Liver (tissue), 9 donors: Measurements from ENCODE around the gene PHF2. TPM values are rescaled to one million over a fixed set of nuclear protein-coding genes. Genes with fewer than 3 reads are reported as not detected.

Experiments
- DNase-seq: peaks from one replicate; pipeline ENCODE4 v3.0.0-alpha.2; 2017; ENCODE audit warnings: low spot score
- H3K27ac ChIP-seq, 2 donors: one replicate each; pipeline ENCODE4 v1.7.0; 2013; ENCODE audit warnings: inconsistent platforms in 2 of 2, low read length in 2 of 2, control low read depth in 1 of 2, low read depth in 1 of 2, mild to moderate bottlenecking in 1 of 2
- H3K27me3 ChIP-seq, 4 donors: one replicate each; pipeline versions ENCODE4 v1.6.1 to v1.7.0; 2013; ENCODE audit warnings: low read length in 3 of 4, inconsistent platforms in 1 of 4, mild to moderate bottlenecking in 1 of 4, moderate library complexity in 1 of 4; ENCODE audit not compliant: control insufficient read depth in 4 of 4, insufficient read depth in 4 of 4
- H3K36me3 ChIP-seq, 4 donors: one replicate each; pipeline versions ENCODE4 v1.6.1 to v1.7.0; 2013; ENCODE audit warnings: low read length in 3 of 4, mild to moderate bottlenecking in 3 of 4, low read depth in 1 of 4, moderate library complexity in 1 of 4; ENCODE audit not compliant: control insufficient read depth in 4 of 4, insufficient read depth in 3 of 4
- H3K4me1 ChIP-seq, 4 donors: one replicate each; pipeline versions ENCODE4 v1.6.1 to v1.7.0; 2013; ENCODE audit warnings: low read length in 3 of 4, mild to moderate bottlenecking in 3 of 4, moderate library complexity in 1 of 4; ENCODE audit not compliant: control insufficient read depth in 4 of 4, insufficient read depth in 4 of 4
- H3K4me3 ChIP-seq, 3 donors: one replicate each; pipeline versions ENCODE4 v1.6.1 to v1.7.0; 2013; ENCODE audit warnings: low read length in 3 of 3, control low read depth in 1 of 3, low read depth in 1 of 3, mild to moderate bottlenecking in 1 of 3
- H3K9ac ChIP-seq, 2 donors: one replicate each; pipeline ENCODE4 v1.7.0; 2013; ENCODE audit warnings: low read length in 2 of 2, mild to moderate bottlenecking in 2 of 2, moderate library complexity in 2 of 2, control low read depth in 1 of 2, low read depth in 1 of 2
- H3K9me3 ChIP-seq, 4 donors: one replicate each; pipeline versions ENCODE4 v1.6.1 to v1.7.0; 2013; ENCODE audit warnings: low read length in 3 of 4; ENCODE audit not compliant: control insufficient read depth in 4 of 4
- EGR1 ChIP-seq, 2 donors: IDR thresholded peaks; 2 replicates each; pipeline ENCODE4 v1.6.1; 2016 to 2018; ENCODE audit warnings: antibody characterized with exemption in 2 of 2, low read depth in 2 of 2
- FOXA1 ChIP-seq: IDR thresholded peaks from 2 replicates; pipeline ENCODE4 v1.6.1; 2016; ENCODE audit warnings: antibody characterized with exemption
- FOXA2 ChIP-seq: IDR thresholded peaks from 2 replicates; pipeline ENCODE4 v1.6.1; 2016; ENCODE audit warnings: antibody characterized with exemption
- GABPA ChIP-seq, 2 donors: IDR thresholded peaks in 1 of 2; conservative IDR thresholded peaks in 1 of 2; 2 replicates each; pipeline ENCODE4 v1.6.1; 2016; ENCODE audit warnings: antibody characterized with exemption in 2 of 2, mild to moderate bottlenecking in 1 of 2, moderate library complexity in 1 of 2
- HNF4A ChIP-seq, 2 donors: conservative IDR thresholded peaks; 2 replicates each; pipeline ENCODE4 v1.6.1; 2016; ENCODE audit warnings: antibody characterized with exemption in 2 of 2, mild to moderate bottlenecking in 2 of 2
- HNF4G ChIP-seq: IDR thresholded peaks from 2 replicates; pipeline ENCODE4 v1.6.1; 2016; ENCODE audit warnings: antibody characterized with exemption
- JUND ChIP-seq, 2 donors: IDR thresholded peaks; 2 replicates each; pipeline ENCODE4 v1.6.1; 2016; ENCODE audit warnings: antibody characterized with exemption in 2 of 2
- MAX ChIP-seq: IDR thresholded peaks from 2 replicates; pipeline ENCODE4 v1.6.1; 2016; ENCODE audit warnings: antibody characterized with exemption
- RAD21 ChIP-seq, 2 donors: IDR thresholded peaks; 2 replicates each; pipeline ENCODE4 v1.6.1; 2016; ENCODE audit warnings: antibody characterized with exemption in 2 of 2, mild to moderate bottlenecking in 2 of 2
- RXRA ChIP-seq, 2 donors: IDR thresholded peaks; 2 replicates each; pipeline ENCODE4 v1.6.1; 2017 to 2018; ENCODE audit warnings: antibody characterized with exemption in 2 of 2, mild to moderate bottlenecking in 1 of 2
- SP1 ChIP-seq: IDR thresholded peaks from 2 replicates; pipeline ENCODE4 v1.6.1; 2018; ENCODE audit warnings: antibody characterized with exemption, mild to moderate bottlenecking
- TAF1 ChIP-seq: conservative IDR thresholded peaks from 2 replicates; pipeline ENCODE4 v1.6.1; 2016; ENCODE audit warnings: antibody characterized with exemption, mild to moderate bottlenecking
- WGBS: extraction: QIAGEN DNeasy Blood & Tissue Kit; methylation state at CpG from one replicate; pipeline ENCODE4 v1.1.7; 2013; 5-methylcytosine and 5-hydroxymethylcytosine counted together
- polyA plus RNA-seq, 2 donors: library from polyadenylated mRNA; stranded (reverse) in 1 of 2; unstranded in 1 of 2; fragments of 200-250 nt in 1 of 2; fragments of >200 nt in 1 of 2; fragmentation: Nextera tagmentation in 1 of 2; extraction: Ambion mirVana in 1 of 2; gene quantifications; one replicate each; pipeline versions ENCODE4 v1.2.1 to v1.2.3, GENCODE V29; 2013 to 2015
- total RNA-seq, 2 donors: library from RNA; depleted of rRNA; stranded (reverse); fragments of >200 nt; gene quantifications; one replicate each; pipeline ENCODE4 v1.2.3, GENCODE V29; 2014
- TF ChIP-seq, protein P1 (sequence below): IDR thresholded peaks from 2 replicates; pipeline ENCODE4 v1.6.1; 2016; ENCODE audit warnings: antibody characterized with exemption, mild to moderate bottlenecking
- TF ChIP-seq, protein P2 (sequence below): IDR thresholded peaks from 2 replicates; pipeline ENCODE4 v1.6.1; 2016; ENCODE audit warnings: antibody characterized with exemption
- TF ChIP-seq, protein P3 (sequence below): IDR thresholded peaks from 2 replicates; pipeline ENCODE4 v1.6.1; 2016; ENCODE audit warnings: antibody characterized with exemption
- TF ChIP-seq, protein P4 (sequence below): fragments of 150-350 bp; IDR thresholded peaks from 2 replicates; pipeline ENCODE4 v1.5.1; 2017; ENCODE audit warnings: improper control_type of control experiment, low read depth, low read length; ENCODE audit not compliant: missing input control
- donor health status: healthy.
- donor health status: healthy.
- donor health status: healthy.
- donor health status: healthy.
- donor health status: healthy.

Gene PHF2
- total and polyA plus RNA-seq, 4 donors, result 2.3 to 8.6 (median 6.7) TPM

DNA sequence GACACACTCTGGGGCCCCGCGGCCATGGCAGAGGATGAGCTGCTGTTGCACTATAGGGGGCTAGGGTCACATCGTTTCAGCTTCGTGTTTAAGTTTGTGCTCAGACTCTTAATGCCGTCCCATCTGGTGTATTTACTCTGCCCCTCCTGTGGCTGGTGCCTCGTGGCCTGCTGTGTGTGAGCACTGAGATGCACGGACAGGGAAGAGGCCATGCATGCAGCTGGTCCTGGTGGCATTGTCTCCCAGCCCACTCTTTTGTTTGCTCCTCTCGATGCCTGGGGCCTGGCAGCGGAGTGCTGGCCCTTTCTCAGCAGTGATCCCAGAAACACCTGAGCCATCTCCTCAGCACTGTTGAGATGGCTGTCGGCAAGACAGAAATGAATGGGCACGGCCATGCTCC, 30.0 kb upstream of the PHF2 start:
- 95% methylated on average over 11 of the region's 11 CpGs for WGBS
- no peaks in the 10 kb centered on the region for H3K9me3 ChIP-seq
- peaks cover 10 to 31% (median 29%) of the 10 kb centered on the region in 4 donors for H3K36me3 ChIP-seq
- no peaks in the 10 kb centered on the region for H3K4me1 ChIP-seq
- no peak overlapping the region for H3K9ac ChIP-seq
- DNase-seq, result no peak
- TF ChIP-seq HNF4G (no peak), EGR1 (IDR thresholded peaks at IDR 0.05; ENCODE audit: low read depth in 2 of 2) (no peak), TAF1 (no peak), RAD21 (IDR thresholded peaks at IDR 0.05) (no peak), RXRA (IDR thresholded peaks at IDR 0.05) (no peak), FOXA1 (no peak), SP1 (no peak), JUND (IDR thresholded peaks at IDR 0.05) (no peak), FOXA2 (no peak), MAX (no peak), GABPA (IDR thresholded peaks at IDR 0.05 in 1 of 2, conservative IDR thresholded peaks at IDR 0.05 in 1 of 2) (no peak)
- TF ChIP-seq, protein P1, sequence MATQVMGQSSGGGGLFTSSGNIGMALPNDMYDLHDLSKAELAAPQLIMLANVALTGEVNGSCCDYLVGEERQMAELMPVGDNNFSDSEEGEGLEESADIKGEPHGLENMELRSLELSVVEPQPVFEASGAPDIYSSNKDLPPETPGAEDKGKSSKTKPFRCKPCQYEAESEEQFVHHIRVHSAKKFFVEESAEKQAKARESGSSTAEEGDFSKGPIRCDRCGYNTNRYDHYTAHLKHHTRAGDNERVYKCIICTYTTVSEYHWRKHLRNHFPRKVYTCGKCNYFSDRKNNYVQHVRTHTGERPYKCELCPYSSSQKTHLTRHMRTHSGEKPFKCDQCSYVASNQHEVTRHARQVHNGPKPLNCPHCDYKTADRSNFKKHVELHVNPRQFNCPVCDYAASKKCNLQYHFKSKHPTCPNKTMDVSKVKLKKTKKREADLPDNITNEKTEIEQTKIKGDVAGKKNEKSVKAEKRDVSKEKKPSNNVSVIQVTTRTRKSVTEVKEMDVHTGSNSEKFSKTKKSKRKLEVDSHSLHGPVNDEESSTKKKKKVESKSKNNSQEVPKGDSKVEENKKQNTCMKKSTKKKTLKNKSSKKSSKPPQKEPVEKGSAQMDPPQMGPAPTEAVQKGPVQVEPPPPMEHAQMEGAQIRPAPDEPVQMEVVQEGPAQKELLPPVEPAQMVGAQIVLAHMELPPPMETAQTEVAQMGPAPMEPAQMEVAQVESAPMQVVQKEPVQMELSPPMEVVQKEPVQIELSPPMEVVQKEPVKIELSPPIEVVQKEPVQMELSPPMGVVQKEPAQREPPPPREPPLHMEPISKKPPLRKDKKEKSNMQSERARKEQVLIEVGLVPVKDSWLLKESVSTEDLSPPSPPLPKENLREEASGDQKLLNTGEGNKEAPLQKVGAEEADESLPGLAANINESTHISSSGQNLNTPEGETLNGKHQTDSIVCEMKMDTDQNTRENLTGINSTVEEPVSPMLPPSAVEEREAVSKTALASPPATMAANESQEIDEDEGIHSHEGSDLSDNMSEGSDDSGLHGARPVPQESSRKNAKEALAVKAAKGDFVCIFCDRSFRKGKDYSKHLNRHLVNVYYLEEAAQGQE, result no peak
- TF ChIP-seq, protein P2, sequence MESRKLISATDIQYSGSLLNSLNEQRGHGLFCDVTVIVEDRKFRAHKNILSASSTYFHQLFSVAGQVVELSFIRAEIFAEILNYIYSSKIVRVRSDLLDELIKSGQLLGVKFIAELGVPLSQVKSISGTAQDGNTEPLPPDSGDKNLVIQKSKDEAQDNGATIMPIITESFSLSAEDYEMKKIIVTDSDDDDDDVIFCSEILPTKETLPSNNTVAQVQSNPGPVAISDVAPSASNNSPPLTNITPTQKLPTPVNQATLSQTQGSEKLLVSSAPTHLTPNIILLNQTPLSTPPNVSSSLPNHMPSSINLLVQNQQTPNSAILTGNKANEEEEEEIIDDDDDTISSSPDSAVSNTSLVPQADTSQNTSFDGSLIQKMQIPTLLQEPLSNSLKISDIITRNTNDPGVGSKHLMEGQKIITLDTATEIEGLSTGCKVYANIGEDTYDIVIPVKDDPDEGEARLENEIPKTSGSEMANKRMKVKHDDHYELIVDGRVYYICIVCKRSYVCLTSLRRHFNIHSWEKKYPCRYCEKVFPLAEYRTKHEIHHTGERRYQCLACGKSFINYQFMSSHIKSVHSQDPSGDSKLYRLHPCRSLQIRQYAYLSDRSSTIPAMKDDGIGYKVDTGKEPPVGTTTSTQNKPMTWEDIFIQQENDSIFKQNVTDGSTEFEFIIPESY, result no peak
- TF ChIP-seq, protein P3, sequence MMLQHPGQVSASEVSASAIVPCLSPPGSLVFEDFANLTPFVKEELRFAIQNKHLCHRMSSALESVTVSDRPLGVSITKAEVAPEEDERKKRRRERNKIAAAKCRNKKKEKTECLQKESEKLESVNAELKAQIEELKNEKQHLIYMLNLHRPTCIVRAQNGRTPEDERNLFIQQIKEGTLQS, result no peak
- TF ChIP-seq, protein P4, sequence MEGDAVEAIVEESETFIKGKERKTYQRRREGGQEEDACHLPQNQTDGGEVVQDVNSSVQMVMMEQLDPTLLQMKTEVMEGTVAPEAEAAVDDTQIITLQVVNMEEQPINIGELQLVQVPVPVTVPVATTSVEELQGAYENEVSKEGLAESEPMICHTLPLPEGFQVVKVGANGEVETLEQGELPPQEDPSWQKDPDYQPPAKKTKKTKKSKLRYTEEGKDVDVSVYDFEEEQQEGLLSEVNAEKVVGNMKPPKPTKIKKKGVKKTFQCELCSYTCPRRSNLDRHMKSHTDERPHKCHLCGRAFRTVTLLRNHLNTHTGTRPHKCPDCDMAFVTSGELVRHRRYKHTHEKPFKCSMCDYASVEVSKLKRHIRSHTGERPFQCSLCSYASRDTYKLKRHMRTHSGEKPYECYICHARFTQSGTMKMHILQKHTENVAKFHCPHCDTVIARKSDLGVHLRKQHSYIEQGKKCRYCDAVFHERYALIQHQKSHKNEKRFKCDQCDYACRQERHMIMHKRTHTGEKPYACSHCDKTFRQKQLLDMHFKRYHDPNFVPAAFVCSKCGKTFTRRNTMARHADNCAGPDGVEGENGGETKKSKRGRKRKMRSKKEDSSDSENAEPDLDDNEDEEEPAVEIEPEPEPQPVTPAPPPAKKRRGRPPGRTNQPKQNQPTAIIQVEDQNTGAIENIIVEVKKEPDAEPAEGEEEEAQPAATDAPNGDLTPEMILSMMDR, result no peak
- no peak overlapping the region for H3K4me3 ChIP-seq
- H3K27ac ChIP-seq, result no peak overlapping the region
- no peaks in the 10 kb centered on the region for H3K27me3 ChIP-seq

DNA sequence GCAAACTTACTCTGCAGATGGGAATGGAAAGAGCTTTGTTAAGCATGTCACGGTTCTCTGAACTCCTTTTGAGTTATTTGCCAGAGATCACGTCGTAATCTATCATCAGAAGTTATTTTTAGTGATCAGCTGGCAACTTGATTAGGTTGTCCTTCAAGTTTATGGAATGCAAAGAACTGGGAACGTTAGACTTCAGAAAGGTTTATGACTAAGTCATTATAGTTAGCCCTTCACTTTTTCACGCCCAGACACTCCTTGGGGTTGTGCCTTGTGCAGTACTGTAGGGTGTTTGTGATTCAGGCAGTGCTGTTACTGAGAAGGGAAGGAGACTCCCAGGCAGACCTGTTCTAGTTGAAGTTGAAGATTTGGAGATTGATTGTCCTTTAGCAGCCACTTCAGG, 26.8 kb upstream of the PHF2 start:
- H3K4me3 ChIP-seq, result no peak overlapping the region
- no peak for TF ChIP-seq FOXA2
- no peak for TF ChIP-seq RAD21 (IDR thresholded peaks at IDR 0.05)
- TF ChIP-seq, protein P4, result no peak
- TF ChIP-seq HNF4A (conservative IDR thresholded peaks at IDR 0.05), result no peak
- TF ChIP-seq TAF1, result no peak
- TF ChIP-seq, protein P3, result no peak
- TF ChIP-seq, protein P2, result no peak
- no peak overlapping the region for H3K9ac ChIP-seq
- no peaks in the 10 kb centered on the region for H3K27me3 ChIP-seq
- WGBS, result 79% methylated on average over 5 of the region's 5 CpGs
- no peak for DNase-seq
- no peak overlapping the region for H3K27ac ChIP-seq
- peaks cover 8 to 40% (median 29%) of the 10 kb centered on the region in 4 donors for H3K36me3 ChIP-seq
- no peaks in the 10 kb centered on the region for H3K4me1 ChIP-seq
- no peaks in the 10 kb centered on the region for H3K9me3 ChIP-seq
